HCT116 (cell line): ENCODE data around the gene DTD1. TPM values are rescaled to one million over a fixed set of nuclear protein-coding genes. Genes with fewer than 3 reads are reported as not detected.

ENCODE experiments used
- ATAC-seq: fragments of 200-7000 bp; cut with Tn5 transposase; 2 replicates; pipeline ENCODE4 v1.9.1; 2020; ENCODE audit warnings: mild to moderate bottlenecking, moderate library complexity
- BruUV-seq: library from RNA; stranded (reverse); fragments of 400-500 nt; replicated peaks from 2 replicates; lab custom pipeline; 2021; lab: Mats Ljungman, UMichigan
- CTCF ChIA-PET: fragments of 300-600 bp; sonication (Branson Sonifier 250); formaldehyde crosslinking; loops from one replicate; lab custom pipeline; 2021; ENCODE audit warnings: antibody characterized with exemption; lab: Charles Lee
- POLR2A ChIA-PET: fragments of 300-600, 350-600 bp; sonication (Branson Sonifier 250); formaldehyde crosslinking; loops from one replicate; lab custom pipeline; 2021; ENCODE audit warnings: antibody characterized with exemption; lab: Charles Lee
- RAD21 ChIA-PET, 2 experiments: fragments of 300-600 bp; sonication (Branson Sonifier 250); formaldehyde crosslinking; loops; one replicate each; lab custom pipeline; 2023; ENCODE audit warnings: low total read pairs in 2 of 2; ENCODE audit not compliant: uncharacterized antibody in 2 of 2, unreplicated experiment in 2 of 2, low non-redundant PET in 1 of 2; lab: Charles Lee
- DNase-seq: peaks from one replicate; pipeline ENCODE4 v3.0.0-alpha.2; 2010; ENCODE audit warnings: low read depth, low spot score
- H2AFZ ChIP-seq: fragments of 200-600 bp; shearing (Covaris generic), sonication (generic); 2 replicates; pipeline ENCODE4 v1.6.1; 2017; ENCODE audit warnings: low read depth, mixed run types, mixed read lengths, antibody characterized with exemption, low read length; ENCODE audit not compliant: poor library complexity, severe bottlenecking
- H3K27ac ChIP-seq: 2 replicates; pipeline ENCODE4 v1.5.1; 2012; ENCODE audit warnings: low read depth, low read length
- H3K27me3 ChIP-seq: fragments of 200-600 bp; sonication (generic); 2 replicates; pipeline ENCODE4 v1.6.1; 2016; ENCODE audit warnings: mixed run types, low read length, mixed read lengths; ENCODE audit not compliant: insufficient read depth
- H3K36me3 ChIP-seq, 2 experiments: fragments of 200-500 bp in 1 of 2; fragments of 200-600 bp in 1 of 2; sonication (Bioruptor generic) in 1 of 2; sonication (generic) in 1 of 2; 2 replicates each; pipeline versions ENCODE4 v1.5.1 to v1.6.1; 2014 to 2016; ENCODE audit warnings: low read length in 2 of 2, inconsistent platforms in 1 of 2, mixed read lengths in 1 of 2, mixed run types in 1 of 2; ENCODE audit not compliant: insufficient read depth in 2 of 2, control insufficient read depth in 1 of 2
- H3K4me1 ChIP-seq, 2 experiments: fragments of 200-600 bp in 1 of 2; sonication (generic) in 1 of 2; 2 replicates each; pipeline versions ENCODE4 v1.5.1 to v1.6.1; 2012 to 2017; ENCODE audit warnings: low read length in 2 of 2, inconsistent platforms in 1 of 2, mild to moderate bottlenecking in 1 of 2, mixed read lengths in 1 of 2, mixed run types in 1 of 2, moderate library complexity in 1 of 2; ENCODE audit not compliant: insufficient read depth in 2 of 2, control insufficient read depth in 1 of 2
- H3K4me2 ChIP-seq: fragments of 200-600 bp; sonication (generic); 2 replicates; pipeline ENCODE4 v1.6.1; 2017; ENCODE audit warnings: mixed run types, low read length, mixed read lengths
- H3K4me3 ChIP-seq, 2 experiments: fragments of 200-600 bp in 1 of 2; sonication (generic) in 1 of 2; replicated peaks in 1 of 2; 2 replicates each; pipeline ENCODE4 v1.5.1; 2011 to 2016; ENCODE audit warnings: low read length in 2 of 2, control low read depth in 1 of 2, low read depth in 1 of 2, mild to moderate bottlenecking in 1 of 2, mixed read lengths in 1 of 2, mixed run types in 1 of 2
- H3K79me2 ChIP-seq: fragments of 200-600 bp; sonication (generic); 2 replicates; pipeline ENCODE4 v1.6.1; 2017; ENCODE audit warnings: mild to moderate bottlenecking, mixed run types, low read length, moderate library complexity, mixed read lengths; ENCODE audit not compliant: insufficient read depth
- H3K9ac ChIP-seq: fragments of 200-600 bp; sonication (generic); 2 replicates; pipeline ENCODE4 v1.6.1; 2016; ENCODE audit warnings: low read length, mixed read lengths
- H3K9me2 ChIP-seq: fragments of 200-600 bp; sonication (generic), shearing (Covaris generic); 2 replicates; pipeline ENCODE4 v1.6.1; 2017; ENCODE audit warnings: mixed run types, mild to moderate bottlenecking, moderate library complexity; ENCODE audit not compliant: insufficient read depth
- H3K9me3 ChIP-seq, 2 experiments: fragments of 200-500 bp in 1 of 2; fragments of 200-600 bp in 1 of 2; sonication (Bioruptor generic) in 1 of 2; sonication (generic) in 1 of 2; 2 replicates each; pipeline ENCODE4 v1.6.1; 2014 to 2017; ENCODE audit warnings: low read length in 2 of 2, mixed read lengths in 2 of 2, inconsistent platforms in 1 of 2, low read depth in 1 of 2, mild to moderate bottlenecking in 1 of 2, mixed run types in 1 of 2, moderate library complexity in 1 of 2; ENCODE audit not compliant: control insufficient read depth in 1 of 2, insufficient read depth in 1 of 2
- H4K20me1 ChIP-seq: fragments of 200-600 bp; sonication (generic), shearing (Covaris generic); 2 replicates; pipeline ENCODE4 v1.6.1; 2017; ENCODE audit warnings: mixed run types, mild to moderate bottlenecking, moderate library complexity; ENCODE audit not compliant: insufficient read depth
- CEBPB ChIP-seq: IDR thresholded peaks from 2 replicates; pipeline ENCODE4 v1.6.1; 2012; ENCODE audit warnings: low read depth
- EGR1 ChIP-seq: IDR thresholded peaks from 2 replicates; pipeline ENCODE4 v1.6.1; 2012; ENCODE audit warnings: low read depth
- EZH2 ChIP-seq: fragments of 200-600 bp; sonication (generic); IDR thresholded peaks from 2 replicates; pipeline ENCODE4 v1.6.1; 2017; ENCODE audit warnings: antibody characterized with exemption, mixed run types
- EZH2phosphoT487 ChIP-seq: fragments of 200-600 bp; IDR thresholded peaks from 2 replicates; pipeline ENCODE4 v1.6.1; 2018; ENCODE audit warnings: antibody characterized with exemption, borderline replicate concordance
- FOSL1 ChIP-seq: IDR thresholded peaks from 2 replicates; pipeline ENCODE4 v1.6.1; 2012; ENCODE audit warnings: low read depth
- JUND ChIP-seq: IDR thresholded peaks from 2 replicates; pipeline ENCODE4 v1.6.1; 2012
- POLR2AphosphoS5 ChIP-seq: IDR thresholded peaks from 2 replicates; pipeline ENCODE4 v1.6.1; 2011; ENCODE audit warnings: mild to moderate bottlenecking, low read depth, low read length, moderate library complexity
- RAD21 ChIP-seq: IDR thresholded peaks from 2 replicates; pipeline ENCODE4 v1.6.1; 2012; ENCODE audit warnings: low read depth, mild to moderate bottlenecking
- SIN3A ChIP-seq: IDR thresholded peaks from 2 replicates; pipeline ENCODE4 v1.6.1; 2012; ENCODE audit warnings: low read depth
- SP1 ChIP-seq: IDR thresholded peaks from 2 replicates; pipeline ENCODE4 v1.6.1; 2012; ENCODE audit warnings: low read depth
- YY1 ChIP-seq: IDR thresholded peaks from 2 replicates; pipeline ENCODE4 v1.6.1; 2011; ENCODE audit warnings: low read length, low read depth, moderate library complexity, mild to moderate bottlenecking; ENCODE audit not compliant: insufficient replicate concordance; ENCODE audit errors: extremely low read depth
- ZBTB33 ChIP-seq: IDR thresholded peaks from 2 replicates; pipeline ENCODE4 v1.6.1; 2011; ENCODE audit warnings: mild to moderate bottlenecking, low read length, moderate library complexity; ENCODE audit not compliant: insufficient replicate concordance; ENCODE audit errors: extremely low read depth
- ZFX ChIP-seq: fragments of 450-650 bp; IDR thresholded peaks from 2 replicates; pipeline ENCODE4 v1.6.1; 2017
- ZNF274 ChIP-seq: fragments of 200-500 bp; sonication (Bioruptor generic); IDR thresholded peaks from 2 replicates; pipeline ENCODE4 v1.6.1; 2014; ENCODE audit warnings: mild to moderate bottlenecking, low read depth, low read length, inconsistent platforms
- intact Hi-C: fragments of 100-400 bp; cut with micrococcal nuclease; formaldehyde crosslinking; loops from 2 replicates; pipeline ENCODE4 v1.10.0; 2022
- total RNA-seq: library from RNA; stranded (reverse); gene quantifications from one replicate; pipeline ENCODE4 v1.2.1, GENCODE V29; 2021; ENCODE audit not compliant: unreplicated experiment
- TF ChIP-seq, protein P1 (sequence below): IDR thresholded peaks from 2 replicates; pipeline ENCODE4 v1.6.1; 2012

DTD1 gene
- total RNA-seq, 1 experiment from 2014 or later = 54.5 TPM

DNA sequence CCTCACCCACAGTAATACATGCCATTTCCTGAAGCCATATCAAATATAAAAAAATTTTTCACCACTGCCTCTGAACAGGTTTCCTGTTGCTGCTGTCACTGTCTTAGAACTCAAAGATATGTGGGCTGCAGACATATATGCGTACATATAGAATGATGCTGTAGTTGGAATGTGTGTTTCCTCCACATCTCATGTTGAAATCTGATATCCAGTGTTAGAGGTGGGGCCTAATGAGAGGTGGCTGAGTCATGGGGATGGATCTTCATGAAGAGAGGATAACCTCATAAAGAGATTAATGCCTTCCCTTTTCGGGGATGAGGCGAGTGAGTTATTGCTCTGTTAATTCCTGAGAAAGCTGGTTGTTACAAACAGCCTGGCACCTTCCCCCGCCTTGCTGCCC, 218.0 kb downstream of the DTD1 start:
- Histone ChIP-seq H3K79me2 (no peaks in the 10 kb centered on the region), H3K4me1 (no peaks in the 10 kb centered on the region), H3K9me2 (no peaks in the 10 kb centered on the region), H4K20me1 (no peaks in the 10 kb centered on the region), H3K9me3 (no peaks in the 10 kb centered on the region), H3K36me3 (no peaks in the 10 kb centered on the region), H2AFZ (no peak overlapping the region), H3K4me3 (no peak overlapping the region), H3K27me3 (peaks cover 3% of the 10 kb centered on the region; the same call in 1 of the 2 replicates), H3K9ac (no peak overlapping the region), H3K27ac (no peak overlapping the region), H3K4me2 (no peak overlapping the region)
- intact Hi-C loops = no loop called here
- ATAC-seq = no peak
- ChIA-PET CTCF (no interaction called here), POLR2A (no interaction called here), RAD21 (no interaction called here)
- TF ChIP-seq RAD21 (no peak), ZBTB33 (no peak), ZFX (no peak), EGR1 (no peak), EZH2 (no peak), JUND (no peak), CEBPB (no peak), ZNF274 (no peak), SP1 (no peak), EZH2phosphoT487 (no peak), YY1 (no peak)
- DNase-seq = no peak
- BruUV-seq = no TSS peak

- intact Hi-C loops = no loop called here
- BruUV-seq = no TSS peak
- Histone ChIP-seq H3K4me3 (no peak overlapping the region), H3K4me1 (no peaks in the 10 kb centered on the region), H3K9me3 (no peaks in the 10 kb centered on the region), H3K4me2 (no peak overlapping the region), H3K27ac (no peak overlapping the region), H4K20me1 (no peaks in the 10 kb centered on the region), H3K9me2 (no peaks in the 10 kb centered on the region), H3K9ac (no peak overlapping the region), H3K79me2 (no peaks in the 10 kb centered on the region), H3K27me3 (peaks cover 6% of the 10 kb centered on the region; the same call in 1 of the 2 replicates), H3K36me3 (no peaks in the 10 kb centered on the region), H2AFZ (no peak overlapping the region)
- no peak for TF ChIP-seq JUND
- no peak for TF ChIP-seq EZH2
- TF ChIP-seq SP1 = no peak
- no peak for TF ChIP-seq FOSL1
- TF ChIP-seq CEBPB = no peak
- TF ChIP-seq POLR2AphosphoS5 = no peak
- no peak for TF ChIP-seq YY1
- TF ChIP-seq, protein P1, sequence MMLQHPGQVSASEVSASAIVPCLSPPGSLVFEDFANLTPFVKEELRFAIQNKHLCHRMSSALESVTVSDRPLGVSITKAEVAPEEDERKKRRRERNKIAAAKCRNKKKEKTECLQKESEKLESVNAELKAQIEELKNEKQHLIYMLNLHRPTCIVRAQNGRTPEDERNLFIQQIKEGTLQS = no peak
- no peak for TF ChIP-seq SIN3A
- no peak for TF ChIP-seq ZFX
- ATAC-seq (no peak), DNase-seq (no peak)
- ChIA-PET RAD21 (no interaction called here), POLR2A (no interaction called here), CTCF (no interaction called here)
Observed at GRCh38 chr20:18808712-18809111, 220.9 kb downstream of the DTD1 start.
